Retinal pigment epithelial cell (primary cell): Measurements from ENCODE around the gene METTL3.

Experiments used
- DNase-seq: peaks from one replicate; pipeline ENCODE4 v3.0.0-alpha.2; 2010; ENCODE audit warnings: low read depth
- H3K4me3 ChIP-seq: 2 replicates; pipeline ENCODE4 v1.5.1; 2011; ENCODE audit warnings: mild to moderate bottlenecking, low read length, control low read depth, moderate library complexity
- CTCF ChIP-seq: conservative IDR thresholded peaks from 2 replicates; pipeline ENCODE4 v1.5.1; 2011; ENCODE audit warnings: low read depth, low read length, control low read depth, inconsistent platforms

The METTL3 gene

GRCh38 chr14:21518725-21519124 is 7.6 kb upstream of the METTL3 start:
- DNase-seq, result no peak
- TF ChIP-seq CTCF, result no peak
- no peak overlapping the region for H3K4me3 ChIP-seq

GRCh38 chr14:21514341-21514740 is 3.2 kb upstream of the METTL3 start:
- DNase-seq, result no peak
- no peak overlapping the region for H3K4me3 ChIP-seq
- no peak for TF ChIP-seq CTCF

GRCh38 chr14:21509432-21510143 is 1.6 kb downstream of the METTL3 start:
- no peak for DNase-seq
- TF ChIP-seq CTCF, result no peak
- peak overlapping the region; percentile 96 for H3K4me3 ChIP-seq

- no peak for TF ChIP-seq CTCF
- H3K4me3 ChIP-seq, result no peak overlapping the region
- DNase-seq, result no peak
Observed at GRCh38 chr14:21506557-21506956, 4.6 kb downstream of the METTL3 start.

- DNase-seq, result no peak
- H3K4me3 ChIP-seq, result no peak overlapping the region
- TF ChIP-seq CTCF, result no peak
Observed at GRCh38 chr14:21505012-21505553, 6.1 kb downstream of the METTL3 start.

GRCh38 chr14:21503376-21503775 is 7.8 kb downstream of the METTL3 start:
- no peak for DNase-seq
- no peak for TF ChIP-seq CTCF
- H3K4me3 ChIP-seq, result no peak overlapping the region

- DNase-seq, result no peak
- TF ChIP-seq CTCF, result no peak
Observed at GRCh38 chr14:21501568-21501967, 9.6 kb downstream of the METTL3 start.

More at GRCh38 chr14:21501568-21501967, 9.6 kb downstream of the METTL3 start:
- H3K4me3 ChIP-seq, result no peak overlapping the region
